K562 (cell line): ENCODE measurements around the gene POLD2. TPM values are rescaled to one million over a fixed set of nuclear protein-coding genes. Genes with fewer than 3 reads are reported as not detected.
A peak's percentile ranks its signal among the peaks of the same experiment; 100 is the strongest.

Experiments
- CBX8 ChIP-seq: fragments of 200-600 bp; sonication (generic); IDR thresholded peaks from 2 replicates; pipeline ENCODE4 v1.6.1; 2012; ENCODE audit warnings: borderline replicate concordance, mixed run types, low read depth, mild to moderate bottlenecking, moderate library complexity, mixed read lengths, low read length, control low read depth, inconsistent platforms; ENCODE audit not compliant: poor library complexity, severe bottlenecking; ENCODE audit errors: extremely low read depth
- CCNT2 ChIP-seq: IDR thresholded peaks from 2 replicates; pipeline ENCODE4 v1.6.1; 2011; ENCODE audit warnings: borderline replicate concordance, low read depth, mild to moderate bottlenecking, moderate library complexity, mixed read lengths, low read length; ENCODE audit not compliant: insufficient read length; ENCODE audit errors: extremely low read depth
- CHD2 ChIP-seq: IDR thresholded peaks from 2 replicates; pipeline ENCODE4 v1.6.1; 2011; ENCODE audit warnings: low read depth, low read length
- DDX20 ChIP-seq: fragments of 450-650 bp; IDR thresholded peaks from 2 replicates; pipeline ENCODE4 v1.6.1; 2016; ENCODE audit warnings: missing genetic modification characterization, low read depth, mild to moderate bottlenecking, missing compliant biosample characterization, moderate library complexity
- ELF1 ChIP-seq: fragments of 200-800 bp; sonication (Bioruptor generic); IDR thresholded peaks from 2 replicates; pipeline ENCODE4 v1.6.1; 2016; ENCODE audit warnings: missing genetic modification characterization, missing compliant biosample characterization
- EP400 ChIP-seq: fragments of 450-650 bp; IDR thresholded peaks from 2 replicates; pipeline ENCODE4 v1.6.1; 2017; ENCODE audit warnings: antibody characterized with exemption, mild to moderate bottlenecking, moderate library complexity
- ETV1 ChIP-seq: fragments of 450-650 bp; conservative IDR thresholded peaks from 2 replicates; pipeline ENCODE4 v1.6.1; 2016; ENCODE audit warnings: missing genetic modification characterization, control low read depth, low read depth, missing compliant biosample characterization
- FUS ChIP-seq: fragments of 200-400 bp; formaldehyde crosslinking; optimal IDR thresholded peaks from 2 replicates; pipeline ENCODE3; 2017; ENCODE audit warnings: low read depth, low read length
- GABPB1 ChIP-seq: sonication (generic); formaldehyde crosslinking; IDR thresholded peaks from 2 replicates; pipeline ENCODE4 v1.8.0; 2022; ENCODE audit warnings: mild to moderate bottlenecking, missing genetic modification reagents
- HNRNPUL1 ChIP-seq: fragments of 200-400 bp; formaldehyde crosslinking; IDR thresholded peaks from 2 replicates; pipeline ENCODE4 v1.6.1; 2017; ENCODE audit warnings: low read length
- NR2F6 ChIP-seq: fragments of 450-650 bp; formaldehyde crosslinking; IDR thresholded peaks from 2 replicates; pipeline ENCODE4 v1.4.0; 2020; ENCODE audit warnings: mild to moderate bottlenecking
- PCBP1 ChIP-seq: fragments of 200-400 bp; formaldehyde crosslinking; IDR thresholded peaks from 2 replicates; pipeline ENCODE4 v1.6.1; 2018; ENCODE audit warnings: mild to moderate bottlenecking, low read depth, low read length; ENCODE audit not compliant: poor library complexity, severe bottlenecking
- PCBP2 ChIP-seq: fragments of 200-400 bp; formaldehyde crosslinking; IDR thresholded peaks from 2 replicates; pipeline ENCODE4 v1.6.1; 2018; ENCODE audit warnings: low read length, low read depth, mild to moderate bottlenecking, moderate library complexity; ENCODE audit not compliant: poor library complexity, severe bottlenecking
- POLR2A ChIP-seq: fragments of 450-650 bp; conservative IDR thresholded peaks from 2 replicates; pipeline ENCODE4 v1.6.1; 2016
- TBL1XR1 ChIP-seq, 2 experiments: IDR thresholded peaks; 2 replicates each; pipeline ENCODE4 v1.6.1; 2012; ENCODE audit warnings: improper control_type of control experiment in 2 of 2, low read length in 2 of 2, mild to moderate bottlenecking in 1 of 2
- WHSC1 ChIP-seq: IDR thresholded peaks from one replicate; pipeline ENCODE4 v1.6.1; 2012; ENCODE audit warnings: low read length, control low read depth, inconsistent platforms
- ZC3H4 ChIP-seq: sonication (generic); formaldehyde crosslinking; IDR thresholded peaks from 2 replicates; pipeline ENCODE4 v1.9.0; 2021; ENCODE audit warnings: missing genetic modification reagents, borderline replicate concordance
- ZFPM2 ChIP-seq: fragments of 250-450 bp; sonication (Bioruptor Pico); IDR thresholded peaks from 2 replicates; pipeline ENCODE4 v1.5.1; 2022; ENCODE audit warnings: mild to moderate bottlenecking
- ZNF354B ChIP-seq: fragments of 250-450 bp; sonication (Bioruptor Pico); IDR thresholded peaks from 2 replicates; pipeline ENCODE4 v1.4.0; 2020
- ZNF436 ChIP-seq: fragments of 250-450, 450-650 bp; sonication (Bioruptor Pico); formaldehyde crosslinking; IDR thresholded peaks from 2 replicates; pipeline ENCODE4 v1.7.0; 2020; ENCODE audit warnings: mild to moderate bottlenecking
- ZNF707 ChIP-seq: fragments of 250-450 bp; sonication (Bioruptor Pico); conservative IDR thresholded peaks from 2 replicates; pipeline ENCODE4 v1.8.0; 2022; ENCODE audit warnings: inconsistent platforms, mild to moderate bottlenecking, moderate library complexity
- polyA plus RNA-seq, 8 experiments: library from polyadenylated mRNA; depleted of rRNA in 4 of 8; stranded (reverse) in 5 of 8; unstranded in 3 of 8; fragments of >200 nt; fragmentation: Nextera tagmentation in 2 of 8; fragmentation: Illumina TruSeq in 1 of 8; extraction: Ambion mirVana in 2 of 8; extraction: Trizol in 1 of 8; gene quantifications; 2 replicates each; pipeline versions ENCODE4 v1.2.1 to v1.2.3, GENCODE V29; 2011 to 2014; ENCODE audit warnings: inconsistent platforms in 1 of 8, missing spikeins in 1 of 8
- total RNA-seq, 7 experiments: library from RNA; depleted of rRNA in 6 of 7; stranded (reverse); fragments of >200 nt in 6 of 7; fragmentation: Illumina TruSeq in 2 of 7; extraction: Trizol in 2 of 7; gene quantifications; 2 replicates each; pipeline versions ENCODE4 v1.2.1 to v1.2.3, GENCODE V29; 2011 to 2021; ENCODE audit warnings: low replicate concordance in 1 of 7
- TF ChIP-seq, protein P1 (sequence below): fragments of 150-350 bp; conservative IDR thresholded peaks from 2 replicates; pipeline ENCODE4 v1.6.1; 2014; ENCODE audit warnings: low read length
- TF ChIP-seq, protein P2 (sequence below): sonication (generic); formaldehyde crosslinking; IDR thresholded peaks from 2 replicates; pipeline ENCODE4 v1.9.0; 2022; ENCODE audit warnings: mild to moderate bottlenecking, missing genetic modification reagents
- TF ChIP-seq, protein P3 (sequence below): fragments of 450-650 bp; IDR thresholded peaks from 2 replicates; pipeline ENCODE4 v1.6.1; 2016; ENCODE audit warnings: antibody characterized with exemption

POLD2 gene
- total and polyA plus RNA-seq, 9 of the 15 experiments (the other 6 are each of a cell fraction or from before 2014, with no cell fraction given): 29.7 to 259 (median 225) TPM

GRCh38 chr7:44145969-44146911 lies 22.9 kb upstream of the POLD2 start (continued):
- TF ChIP-seq FUS (no peak), ZNF707 (no peak), WHSC1 (no peak), GABPB1 (no peak), ZC3H4 (CRISPR knock-in tag) (no peak), POLR2A (peak; percentile 67), ZFPM2 (CRISPR knock-in tag) (no peak), EP400 (peak; percentile 71), CBX8 (no peak), ZNF436 (CRISPR knock-in tag) (no peak), PCBP1 (peak; percentile 73), ELF1 (tag) (no peak), HNRNPUL1 (no peak), ETV1 (tag) (no peak; the same call in 1 of the 2 replicates), CCNT2 (no peak), PCBP2 (no peak), TBL1XR1 (IDR thresholded peaks at IDR 0.05; ENCODE audit: low read length in 2 of 2) (no peak), CHD2 (no peak), DDX20 (tag) (no peak), NR2F6 (CRISPR knock-in tag) (no peak), ZNF354B (CRISPR knock-in tag) (no peak)
- TF ChIP-seq, protein P1, sequence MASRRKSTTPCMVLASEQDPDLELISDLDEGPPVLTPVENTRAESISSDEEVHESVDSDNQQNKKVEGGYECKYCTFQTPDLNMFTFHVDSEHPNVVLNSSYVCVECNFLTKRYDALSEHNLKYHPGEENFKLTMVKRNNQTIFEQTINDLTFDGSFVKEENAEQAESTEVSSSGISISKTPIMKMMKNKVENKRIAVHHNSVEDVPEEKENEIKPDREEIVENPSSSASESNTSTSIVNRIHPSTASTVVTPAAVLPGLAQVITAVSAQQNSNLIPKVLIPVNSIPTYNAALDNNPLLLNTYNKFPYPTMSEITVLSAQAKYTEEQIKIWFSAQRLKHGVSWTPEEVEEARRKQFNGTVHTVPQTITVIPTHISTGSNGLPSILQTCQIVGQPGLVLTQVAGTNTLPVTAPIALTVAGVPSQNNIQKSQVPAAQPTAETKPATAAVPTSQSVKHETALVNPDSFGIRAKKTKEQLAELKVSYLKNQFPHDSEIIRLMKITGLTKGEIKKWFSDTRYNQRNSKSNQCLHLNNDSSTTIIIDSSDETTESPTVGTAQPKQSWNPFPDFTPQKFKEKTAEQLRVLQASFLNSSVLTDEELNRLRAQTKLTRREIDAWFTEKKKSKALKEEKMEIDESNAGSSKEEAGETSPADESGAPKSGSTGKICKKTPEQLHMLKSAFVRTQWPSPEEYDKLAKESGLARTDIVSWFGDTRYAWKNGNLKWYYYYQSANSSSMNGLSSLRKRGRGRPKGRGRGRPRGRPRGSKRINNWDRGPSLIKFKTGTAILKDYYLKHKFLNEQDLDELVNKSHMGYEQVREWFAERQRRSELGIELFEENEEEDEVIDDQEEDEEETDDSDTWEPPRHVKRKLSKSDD: no peak
- TF ChIP-seq, protein P2, sequence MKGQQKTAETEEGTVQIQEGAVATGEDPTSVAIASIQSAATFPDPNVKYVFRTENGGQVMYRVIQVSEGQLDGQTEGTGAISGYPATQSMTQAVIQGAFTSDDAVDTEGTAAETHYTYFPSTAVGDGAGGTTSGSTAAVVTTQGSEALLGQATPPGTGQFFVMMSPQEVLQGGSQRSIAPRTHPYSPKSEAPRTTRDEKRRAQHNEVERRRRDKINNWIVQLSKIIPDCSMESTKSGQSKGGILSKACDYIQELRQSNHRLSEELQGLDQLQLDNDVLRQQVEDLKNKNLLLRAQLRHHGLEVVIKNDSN: peak; percentile 53; the same call in 1 of the 2 replicates
- TF ChIP-seq, protein P3, sequence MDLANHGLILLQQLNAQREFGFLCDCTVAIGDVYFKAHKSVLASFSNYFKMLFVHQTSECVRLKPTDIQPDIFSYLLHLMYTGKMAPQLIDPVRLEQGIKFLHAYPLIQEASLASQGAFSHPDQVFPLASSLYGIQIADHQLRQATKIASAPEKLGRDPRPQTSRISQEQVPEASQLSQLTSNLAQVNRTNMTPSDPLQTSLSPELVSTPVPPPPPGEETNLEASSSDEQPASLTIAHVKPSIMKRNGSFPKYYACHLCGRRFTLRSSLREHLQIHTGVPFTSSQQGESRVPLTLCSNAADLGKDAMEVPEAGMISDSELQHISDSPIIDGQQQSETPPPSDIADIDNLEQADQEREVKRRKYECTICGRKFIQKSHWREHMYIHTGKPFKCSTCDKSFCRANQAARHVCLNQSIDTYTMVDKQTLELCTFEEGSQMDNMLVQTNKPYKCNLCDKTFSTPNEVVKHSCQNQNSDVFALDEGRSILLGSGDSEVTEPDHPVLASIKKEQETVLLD: 0 out of 2 replicates have a peak, but pooled peaks have one; percentile 20
